Measurements from ENCODE around the gene SERINC3.

The SERINC3 gene

GRCh38 chr20:44464514-44464913 is 57.4 kb downstream of the SERINC3 start:
- no peak for DNase-seq (ENCODE audit: low read depth in 2 of 2)

- no peak for DNase-seq (ENCODE audit: low read depth in 2 of 2)
These were observed 58.4 kb downstream of the SERINC3 start for GRCh38 chr20:44463466-44463865.

GRCh38 chr20:44461803-44462174 is 60.1 kb downstream of the SERINC3 start:
- no peak for DNase-seq (ENCODE audit: low read depth in 2 of 2)

GRCh38 chr20:44461142-44461802 is 60.6 kb downstream of the SERINC3 start:
- no peak for DNase-seq (ENCODE audit: low read depth in 2 of 2)

GRCh38 chr20:44460795-44461141 is 61.1 kb downstream of the SERINC3 start:
- DNase-seq (ENCODE audit: low read depth in 2 of 2): no peak

GRCh38 chr20:44459271-44459670 is 62.6 kb downstream of the SERINC3 start:
- no peak for DNase-seq (ENCODE audit: low read depth in 2 of 2)

GRCh38 chr20:44457016-44457415 is 64.9 kb downstream of the SERINC3 start:
- no peak for DNase-seq (ENCODE audit: low read depth in 2 of 2)

GRCh38 chr20:44456611-44457010 is 65.3 kb downstream of the SERINC3 start:
- no peak for DNase-seq (ENCODE audit: low read depth in 2 of 2)

- no peak for DNase-seq (ENCODE audit: low read depth in 2 of 2)
These were observed 66.7 kb downstream of the SERINC3 start for GRCh38 chr20:44455126-44455525.

GRCh38 chr20:44454306-44454963 is 67.4 kb downstream of the SERINC3 start:
- no peak for DNase-seq (ENCODE audit: low read depth in 2 of 2)

- DNase-seq (ENCODE audit: low read depth in 2 of 2): no peak
These were observed 70.9 kb downstream of the SERINC3 start for GRCh38 chr20:44450903-44451450.

- no peak for DNase-seq (ENCODE audit: low read depth in 2 of 2)
These were observed 71.5 kb downstream of the SERINC3 start for GRCh38 chr20:44450281-44450889.

- no peak for DNase-seq (ENCODE audit: low read depth in 2 of 2)
These were observed 72.0 kb downstream of the SERINC3 start for GRCh38 chr20:44449864-44450263.

GRCh38 chr20:44448753-44449546 is 72.9 kb downstream of the SERINC3 start:
- no peak for DNase-seq (ENCODE audit: low read depth in 2 of 2)

- DNase-seq (ENCODE audit: low read depth in 2 of 2): no peak
These were observed 73.9 kb downstream of the SERINC3 start for GRCh38 chr20:44447827-44448419.

All from stimulated activated CD4-positive, alpha-beta T cell treated with anti-CD3 and anti-CD28 coated beads, Interleukin-12 subunit alpha, Interleukin-12 subunit beta, amount 100 ng/mL, for 24 hours (primary cell).